Fibroblast of pulmonary artery (primary cell): ENCODE measurements around the gene SH2B3.
A peak's percentile ranks its signal among the peaks of the same experiment; 100 is the strongest.
"Not testable (repeated sequence)": the region's sequence is repeated elsewhere in the genome, so short reads cannot be mapped to it uniquely, and the experiment has no call there.

Source experiments
- DNase-seq: peaks from one replicate; pipeline ENCODE4 v3.0.0-alpha.2; 2010; ENCODE audit warnings: low read depth
- H3K4me3 ChIP-seq: replicated peaks from 2 replicates; pipeline ENCODE4 v1.5.1; 2011; ENCODE audit warnings: low read depth, mild to moderate bottlenecking, control low read depth, low read length, moderate library complexity
- TF ChIP-seq, protein P1 (sequence below): IDR thresholded peaks from 2 replicates; pipeline ENCODE4 v1.5.1; 2011; ENCODE audit warnings: mild to moderate bottlenecking, control low read depth, low read length, inconsistent platforms; ENCODE audit errors: missing control alignments

Gene SH2B3

DNA sequence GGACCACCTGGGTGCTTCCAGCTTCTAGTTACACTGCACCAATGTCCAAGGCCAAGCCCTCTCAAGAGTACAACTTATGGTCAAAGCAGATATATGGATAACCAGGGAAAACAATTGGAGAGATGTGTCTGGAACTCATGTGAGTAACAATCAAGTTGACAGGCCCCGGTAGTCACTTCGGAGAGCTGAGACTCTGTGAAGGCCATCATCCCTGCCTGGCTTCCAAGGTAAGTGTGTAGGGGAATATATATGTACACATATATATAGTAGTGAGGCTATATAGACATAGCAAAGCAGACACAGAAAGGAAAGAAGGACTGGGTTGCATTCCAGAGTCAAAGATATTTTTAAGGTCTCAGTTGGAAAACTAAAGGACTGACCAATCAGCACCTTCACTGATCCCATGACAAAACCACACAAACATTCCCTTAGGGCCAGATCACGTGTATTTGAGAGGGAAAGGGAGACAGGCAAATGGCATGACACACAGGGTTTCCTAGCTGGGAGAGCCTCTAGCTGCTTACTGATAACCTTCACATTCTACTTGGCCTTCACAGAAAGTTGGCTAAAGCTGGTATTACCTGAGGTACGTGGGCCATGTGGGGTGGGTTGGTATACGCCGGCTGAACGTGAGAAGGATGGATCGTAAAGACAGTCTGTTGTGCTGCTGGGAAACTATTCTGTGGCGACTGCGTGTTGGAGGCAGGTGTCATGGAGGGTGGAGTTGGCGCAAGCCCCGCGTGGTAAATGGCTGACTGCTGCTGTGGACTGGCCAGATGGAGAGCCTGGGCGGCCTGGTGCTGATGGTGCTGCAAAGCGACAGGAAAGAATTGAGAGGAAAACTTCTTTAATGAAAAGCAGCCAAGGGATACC is 50.0 kb downstream of the SH2B3 start:
- TF ChIP-seq, protein P1, sequence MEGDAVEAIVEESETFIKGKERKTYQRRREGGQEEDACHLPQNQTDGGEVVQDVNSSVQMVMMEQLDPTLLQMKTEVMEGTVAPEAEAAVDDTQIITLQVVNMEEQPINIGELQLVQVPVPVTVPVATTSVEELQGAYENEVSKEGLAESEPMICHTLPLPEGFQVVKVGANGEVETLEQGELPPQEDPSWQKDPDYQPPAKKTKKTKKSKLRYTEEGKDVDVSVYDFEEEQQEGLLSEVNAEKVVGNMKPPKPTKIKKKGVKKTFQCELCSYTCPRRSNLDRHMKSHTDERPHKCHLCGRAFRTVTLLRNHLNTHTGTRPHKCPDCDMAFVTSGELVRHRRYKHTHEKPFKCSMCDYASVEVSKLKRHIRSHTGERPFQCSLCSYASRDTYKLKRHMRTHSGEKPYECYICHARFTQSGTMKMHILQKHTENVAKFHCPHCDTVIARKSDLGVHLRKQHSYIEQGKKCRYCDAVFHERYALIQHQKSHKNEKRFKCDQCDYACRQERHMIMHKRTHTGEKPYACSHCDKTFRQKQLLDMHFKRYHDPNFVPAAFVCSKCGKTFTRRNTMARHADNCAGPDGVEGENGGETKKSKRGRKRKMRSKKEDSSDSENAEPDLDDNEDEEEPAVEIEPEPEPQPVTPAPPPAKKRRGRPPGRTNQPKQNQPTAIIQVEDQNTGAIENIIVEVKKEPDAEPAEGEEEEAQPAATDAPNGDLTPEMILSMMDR: no peak
- DNase-seq: peak; percentile 36
- H3K4me3 ChIP-seq: no peak overlapping the region

DNA sequence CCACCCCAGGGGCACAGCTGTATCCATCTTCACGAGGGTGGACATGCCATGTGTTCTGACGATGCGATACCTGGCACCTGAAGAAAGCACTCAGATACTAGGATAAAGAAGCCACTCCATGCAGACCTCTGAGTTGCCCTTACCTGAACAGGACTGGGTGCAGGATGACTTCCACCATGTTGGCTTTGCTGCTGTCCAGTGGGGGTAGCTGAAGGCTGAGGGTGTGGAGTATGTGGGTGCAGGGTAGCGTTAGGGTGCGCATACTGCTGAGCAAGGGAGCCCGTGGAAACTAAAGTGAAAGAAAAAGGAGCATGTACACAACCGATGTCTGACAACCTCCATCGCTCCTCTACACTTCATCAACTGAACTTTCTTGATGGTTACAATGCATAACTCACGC is 51.3 kb downstream of the SH2B3 start:
- no peak overlapping the region for H3K4me3 ChIP-seq
- no peak for DNase-seq
- TF ChIP-seq, protein P1: no peak

DNA sequence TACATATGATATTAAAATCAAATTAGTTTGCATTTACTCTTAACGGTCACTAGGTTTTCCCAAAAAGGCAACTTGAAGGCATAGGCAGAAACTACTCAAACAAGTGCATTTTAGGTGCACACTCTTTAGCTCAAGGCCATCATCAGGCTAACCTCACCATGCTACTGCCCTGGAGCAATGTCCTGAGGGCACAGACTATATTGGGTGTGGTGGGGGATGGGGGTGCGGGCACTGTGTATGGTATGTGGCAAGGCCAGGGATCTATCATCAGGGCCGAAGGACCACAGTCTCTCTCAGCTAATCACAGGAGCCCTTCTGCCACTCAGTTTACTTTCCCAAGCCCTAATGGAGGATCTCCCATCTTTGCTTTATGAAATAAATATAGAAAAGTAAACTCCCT is 51.9 kb downstream of the SH2B3 start:
- no peak for DNase-seq
- H3K4me3 ChIP-seq: no peak overlapping the region
- TF ChIP-seq, protein P1: no peak

DNA sequence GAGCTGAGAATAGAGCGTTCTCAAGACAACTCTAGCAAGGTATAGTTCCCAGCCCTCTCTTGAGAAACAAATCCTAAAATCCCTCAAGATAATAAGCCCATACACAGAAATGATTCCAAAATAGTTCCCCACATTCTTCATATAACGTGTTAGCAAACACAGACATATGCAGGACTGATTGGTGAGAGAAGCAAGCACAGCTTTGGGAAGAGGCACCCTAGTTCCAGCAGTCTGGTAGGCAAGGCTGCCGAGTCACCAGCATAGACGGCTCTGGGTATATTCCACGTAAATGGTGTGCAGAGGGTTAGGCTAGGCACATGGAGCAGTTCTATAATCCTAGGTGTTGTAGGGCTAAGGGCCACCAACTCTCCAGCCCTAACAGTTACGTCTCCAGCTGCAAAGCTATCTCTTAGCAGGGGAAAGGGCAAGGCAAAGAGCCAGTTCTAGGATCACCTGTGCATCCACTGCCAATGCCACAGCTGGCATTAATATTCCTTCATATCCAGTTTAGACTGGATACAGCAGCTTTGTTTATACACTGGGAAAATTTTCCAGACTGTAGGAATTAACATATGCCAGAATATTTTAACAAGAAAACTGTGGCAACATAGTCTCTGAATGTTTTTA is 52.9 kb downstream of the SH2B3 start:
- no peak for DNase-seq
- no peak overlapping the region for H3K4me3 ChIP-seq
- TF ChIP-seq, protein P1: no peak

DNA sequence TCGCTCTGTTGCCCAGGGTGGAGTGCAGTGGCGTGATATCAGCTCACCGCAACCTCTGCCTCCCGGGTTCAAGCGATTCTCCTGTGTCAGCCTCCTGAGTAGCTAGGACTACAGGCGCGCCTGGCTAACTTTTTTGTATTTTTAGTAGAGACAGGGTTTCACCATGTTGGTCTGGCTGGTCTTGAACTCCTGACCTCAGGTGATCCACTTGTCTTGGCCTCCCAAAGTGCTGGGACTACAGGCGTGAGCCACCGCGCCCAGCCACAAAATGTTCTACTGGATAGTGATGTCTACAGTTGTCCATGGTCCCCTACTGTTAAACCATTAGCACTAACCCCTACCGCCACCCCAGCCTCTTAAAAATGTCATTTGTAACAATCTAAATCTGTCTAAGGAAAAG is 54.4 kb downstream of the SH2B3 start:
- not testable (repeated sequence) for DNase-seq, H3K4me3 ChIP-seq

DNA sequence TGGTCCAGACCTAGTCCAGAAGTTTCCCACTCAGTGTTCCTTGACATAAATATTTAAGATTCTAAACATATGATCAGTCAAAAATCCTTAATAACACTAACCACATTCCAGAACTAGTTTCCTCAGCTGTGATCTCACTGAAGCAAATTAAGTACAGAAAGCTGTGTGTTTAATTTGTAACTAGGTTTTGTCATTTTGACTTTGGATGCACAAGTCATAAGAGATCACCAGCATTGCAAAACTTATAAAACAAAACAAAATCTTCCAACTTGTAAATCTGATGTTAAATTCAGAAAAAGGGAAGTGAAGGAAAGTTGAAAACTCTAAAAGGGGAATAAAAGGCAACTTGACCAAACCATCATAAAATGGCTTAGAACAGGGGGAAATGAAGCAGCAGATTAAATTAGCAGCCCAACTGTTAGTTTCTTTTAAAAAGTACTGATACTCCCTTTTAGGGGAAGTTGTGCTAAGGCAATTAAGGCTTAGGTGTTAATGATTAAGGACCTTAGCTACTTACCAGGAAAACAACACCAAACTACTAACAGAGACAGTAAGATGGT is 56.6 kb downstream of the SH2B3 start:
- TF ChIP-seq, protein P1: no peak
- DNase-seq: no peak
- H3K4me3 ChIP-seq: no peak overlapping the region

DNA sequence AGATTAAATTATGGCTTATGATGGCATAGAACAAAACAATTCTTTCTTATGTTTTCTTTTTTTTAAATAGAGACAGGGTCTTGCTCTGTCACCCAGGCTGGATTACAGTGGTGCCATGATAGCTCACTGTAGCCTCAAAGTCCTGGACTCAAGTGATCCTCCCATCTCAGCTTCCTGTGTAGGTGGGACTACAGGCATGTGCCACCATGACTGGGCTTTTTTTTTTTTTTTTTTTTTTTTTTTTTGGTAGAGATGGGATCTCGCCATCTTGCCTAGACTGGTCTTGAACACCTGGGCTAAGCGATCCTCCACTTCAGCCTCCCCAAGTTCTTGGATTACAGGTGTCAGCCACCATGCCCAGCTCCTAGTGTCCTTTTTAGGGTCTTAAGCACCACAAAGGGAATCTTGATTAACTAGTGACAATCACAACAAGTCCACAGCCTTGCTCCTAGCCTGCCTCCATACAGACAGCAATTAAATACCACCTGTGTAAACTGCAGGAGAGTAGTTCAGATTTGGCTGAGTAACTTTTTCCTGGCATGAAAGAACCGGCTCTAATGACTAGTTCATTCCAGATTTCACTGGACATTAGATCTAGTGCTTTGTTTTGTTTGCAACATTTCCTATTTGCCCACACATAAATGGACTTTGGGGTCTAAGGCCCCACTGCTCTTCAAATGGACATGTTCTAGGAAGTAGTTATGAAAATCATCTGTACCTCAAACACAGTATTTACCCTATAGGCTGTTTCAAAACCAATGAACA is 61.6 kb downstream of the SH2B3 start:
- TF ChIP-seq, protein P1: no peak
- peak; percentile 32 for DNase-seq
- H3K4me3 ChIP-seq: no peak overlapping the region
